PC-9 (cell line): ENCODE results near the gene TMBIM6.

Source experiments
- CTCF ChIP-seq: fragments of 200-600 bp; sonication (generic); conservative IDR thresholded peaks from 2 replicates; pipeline ENCODE4 v1.6.1; 2017; ENCODE audit warnings: mixed run types, antibody characterized with exemption, mild to moderate bottlenecking, moderate library complexity
- EZH2 ChIP-seq: fragments of 200-600 bp; sonication (generic); IDR thresholded peaks from 2 replicates; pipeline ENCODE4 v1.8.0; 2017; ENCODE audit warnings: antibody characterized with exemption, low read depth

- TF ChIP-seq CTCF (no peak), EZH2 (no peak)
Measured at GRCh38 chr12:49811961-49812401, 70.6 kb downstream of the TMBIM6 start.
